CD4-positive, alpha-beta T cell treated with Interleukin-4 for 1 hour (primary cell): ENCODE results near the gene SLC28A1.
"Not testable (repeated sequence)": the region's sequence is repeated elsewhere in the genome, so short reads cannot be mapped to it uniquely, and the experiment has no call there.

Experiments used
- DNase-seq, 2 donors: peaks; one replicate each; pipeline ENCODE4 v3.0.0-alpha.2; 2020 to 2022

The SLC28A1 gene

DNA sequence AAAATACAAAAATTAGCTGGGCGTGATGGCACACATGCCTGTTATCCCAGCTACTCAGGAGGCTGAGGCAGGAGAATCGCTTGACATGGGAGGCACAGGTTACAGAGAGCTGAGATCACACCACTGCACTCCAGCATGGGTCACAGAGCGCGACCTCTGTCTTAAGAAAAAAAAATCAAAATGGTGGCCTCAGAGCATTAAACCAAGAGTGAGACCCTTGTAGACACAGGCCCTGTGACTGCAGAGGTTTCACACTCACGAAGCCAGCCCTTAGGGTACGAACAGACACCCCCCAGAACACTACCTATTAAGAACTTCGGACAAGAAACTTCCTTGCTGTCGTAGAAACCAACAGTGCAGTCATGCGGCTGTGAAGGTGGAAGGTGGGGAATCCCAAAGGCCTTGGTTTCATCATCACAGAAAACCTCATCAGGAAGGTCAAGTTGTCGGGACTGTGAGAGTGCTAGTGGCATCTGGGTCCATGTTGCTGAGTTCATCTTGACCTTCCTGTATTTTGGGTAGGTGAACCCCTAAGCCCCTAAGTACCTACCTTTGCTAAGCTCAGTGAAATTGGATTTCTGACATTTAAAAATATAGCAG, 92.4 kb downstream of the SLC28A1 start:
- DNase-seq, result no peak

DNA sequence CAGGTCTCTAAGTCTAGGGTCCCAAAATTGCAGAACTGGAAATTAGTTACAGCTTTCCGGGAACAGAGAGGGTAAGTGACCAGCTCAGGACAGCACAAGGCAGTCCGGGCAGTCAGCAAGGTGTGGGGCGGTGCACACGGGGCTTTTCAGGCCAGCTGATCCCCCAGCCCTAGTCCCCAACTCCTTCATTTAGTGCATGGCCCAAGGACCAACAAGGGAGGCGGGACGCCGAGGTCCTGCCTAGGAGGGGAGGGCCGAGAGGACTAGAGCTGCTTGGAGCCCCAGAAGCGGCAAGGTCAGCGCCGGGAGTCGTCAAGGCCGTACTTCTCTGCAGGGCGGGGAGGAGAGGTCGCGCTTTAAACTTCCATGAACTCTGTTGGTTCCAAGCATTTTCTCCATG, 95.2 kb downstream of the SLC28A1 start:
- DNase-seq, result no peak

DNA sequence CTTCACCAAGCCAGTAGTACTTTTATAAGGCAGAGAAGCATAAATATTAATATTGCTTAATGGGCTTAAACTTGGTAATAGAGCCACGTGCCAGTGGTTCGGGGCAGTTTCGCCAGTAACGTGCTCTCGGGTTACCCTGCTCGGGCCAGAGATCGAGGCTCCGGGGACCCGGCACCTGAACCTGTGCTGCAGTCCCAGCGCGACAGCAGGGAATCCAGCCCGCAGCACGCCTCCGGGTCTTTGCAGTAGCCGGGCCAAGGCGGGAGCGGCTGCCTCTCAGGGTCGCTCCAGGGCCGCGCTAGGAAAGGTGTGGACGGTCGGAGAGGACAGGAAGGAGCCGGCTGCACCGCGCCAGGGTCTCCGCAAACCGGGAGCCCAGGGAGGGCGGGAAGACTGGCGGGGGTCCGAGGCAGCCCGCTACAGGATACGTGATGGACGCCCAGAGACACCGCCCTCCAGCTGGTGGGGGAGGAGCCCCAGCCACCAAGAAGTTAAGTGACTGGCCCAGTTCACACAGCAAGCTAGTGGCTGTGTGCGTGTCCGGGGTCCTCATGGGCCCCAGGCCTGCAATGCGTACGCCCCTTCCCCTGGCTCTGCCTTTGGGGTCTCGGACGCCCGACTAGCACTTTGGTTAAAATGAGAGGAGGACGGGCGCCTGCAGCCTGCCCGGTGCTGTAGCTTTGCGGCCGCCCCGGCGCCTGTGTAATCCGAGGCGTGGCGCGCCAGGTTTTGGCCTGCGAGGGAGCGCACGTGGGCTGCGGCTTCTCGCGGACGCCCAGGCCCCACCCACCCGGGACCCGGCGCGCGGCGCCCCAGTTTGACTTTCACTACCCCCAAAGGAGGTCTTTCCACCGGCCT, 96.0 kb downstream of the SLC28A1 start:
- peak; percentile 80 to 90 for DNase-seq

DNA sequence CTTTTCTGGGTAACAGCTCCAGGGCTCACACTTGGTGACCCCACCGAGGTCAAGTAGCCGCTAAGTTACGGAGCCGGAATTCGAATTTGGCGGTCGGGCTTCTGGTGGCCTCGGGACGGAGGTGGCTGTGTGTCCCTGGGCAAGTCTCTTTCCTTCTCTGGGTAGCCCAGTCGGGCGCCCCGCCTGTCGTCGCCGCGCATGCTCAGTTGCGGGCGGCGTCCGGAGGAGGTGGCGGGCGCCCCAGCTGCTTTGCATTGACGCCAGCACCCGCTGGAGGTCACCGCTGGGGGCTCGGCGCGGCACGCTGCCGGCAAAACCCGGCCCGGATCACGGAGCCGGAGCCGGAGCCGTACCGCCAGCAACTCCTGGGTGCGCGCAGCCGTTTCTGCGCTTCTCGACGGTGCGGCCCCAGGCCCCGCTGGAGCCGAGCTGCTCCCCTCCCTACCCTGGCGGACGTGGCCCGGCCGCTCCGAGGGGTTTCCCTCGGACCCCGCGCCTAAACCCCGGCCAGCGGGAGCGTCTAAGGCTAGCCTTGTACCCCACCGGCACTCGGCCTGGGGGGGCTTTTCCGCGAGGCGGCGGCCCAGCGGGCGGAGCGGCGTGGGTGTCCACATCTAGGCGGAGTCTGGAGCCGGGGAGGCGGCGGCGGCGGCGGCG, 96.7 kb downstream of the SLC28A1 start:
- DNase-seq, result peak; percentile 96

DNA sequence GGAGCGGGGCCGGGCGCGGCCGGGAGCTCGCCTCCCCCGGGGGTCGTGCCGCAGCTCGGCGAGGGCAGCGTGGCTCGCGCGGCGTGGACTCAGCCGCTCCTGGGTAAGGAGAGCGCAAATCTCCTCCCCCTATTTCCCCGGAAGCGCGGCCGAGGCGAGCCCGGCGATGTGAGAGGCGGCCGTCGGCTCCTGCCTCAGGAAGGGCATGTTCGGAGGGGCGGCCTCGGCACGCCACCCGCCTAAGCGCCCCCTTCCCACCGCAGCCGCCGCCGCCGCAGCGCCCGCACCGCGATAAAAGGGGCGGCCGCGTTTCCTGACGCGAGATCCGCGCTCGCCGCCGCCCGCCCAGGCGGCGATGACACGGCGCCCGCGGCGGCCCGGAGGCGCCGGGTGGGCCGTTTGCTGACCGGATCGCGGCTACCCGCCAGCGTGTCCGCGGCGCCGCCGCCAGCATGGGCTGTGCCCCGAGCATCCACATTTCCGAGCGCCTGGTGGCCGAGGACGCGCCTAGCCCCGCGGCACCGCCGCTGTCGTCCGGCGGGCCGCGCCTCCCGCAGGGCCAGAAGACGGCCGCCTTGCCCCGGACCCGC, 97.3 kb downstream of the SLC28A1 start, which contains the start of gene PDE8A:
PDE8A (plus strand) TSS at position 146 of the 590 bp plus-strand sequence; CDS start at position 453, 307 bp downstream.
- peak; percentile 48 to 67 for DNase-seq

DNA sequence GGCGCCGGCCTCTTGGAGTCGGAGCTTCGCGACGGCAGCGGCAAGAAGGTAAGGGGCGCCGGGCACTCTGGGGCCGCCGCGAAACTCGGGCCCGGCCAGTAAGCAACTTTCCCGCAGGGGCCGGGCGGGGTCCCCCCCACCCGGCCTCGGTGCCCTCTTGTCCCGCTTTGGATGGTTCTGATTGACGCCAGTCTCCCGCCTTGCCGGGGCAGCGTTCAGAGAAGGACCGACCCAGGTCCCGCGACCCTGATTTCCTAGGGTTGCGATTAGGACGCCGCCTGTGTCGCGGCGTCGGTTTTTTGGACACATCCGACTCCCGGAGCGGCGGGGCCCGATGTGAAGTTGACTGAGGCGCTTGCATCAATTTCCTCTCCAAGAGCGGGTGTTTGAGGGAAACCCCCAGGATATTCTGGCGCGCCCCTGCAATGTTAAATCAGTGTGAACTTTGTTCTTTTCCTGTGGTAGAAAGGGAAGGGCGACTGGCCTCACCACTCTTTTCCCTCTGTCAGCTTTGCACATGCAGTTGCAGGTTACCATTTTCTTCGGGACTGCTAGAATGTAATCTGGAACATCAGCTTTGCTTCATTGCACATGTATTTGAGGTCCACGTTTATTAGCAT, 97.9 kb downstream of the SLC28A1 start:
- peak; percentile 55 to 68 for DNase-seq

DNA sequence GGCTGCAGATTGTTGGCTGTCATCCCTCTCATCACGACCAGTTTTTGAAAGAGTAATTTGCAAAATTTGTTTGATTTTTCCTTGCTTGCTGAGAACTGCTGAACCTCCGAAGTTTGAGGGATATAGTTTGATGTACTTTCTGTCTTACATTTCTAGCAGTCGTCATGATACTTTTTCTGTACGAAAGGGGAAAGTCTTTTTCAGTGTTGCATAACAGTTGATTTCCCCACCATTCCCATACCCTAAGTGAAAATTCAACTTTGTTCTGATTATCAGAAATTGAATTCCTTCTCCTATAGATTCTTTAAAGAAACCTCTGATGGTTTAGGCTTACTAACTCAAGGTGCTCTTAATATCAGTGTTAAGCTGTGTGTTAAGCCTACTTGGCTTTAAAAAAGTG, 98.8 kb downstream of the SLC28A1 start:
- DNase-seq, result no peak

DNA sequence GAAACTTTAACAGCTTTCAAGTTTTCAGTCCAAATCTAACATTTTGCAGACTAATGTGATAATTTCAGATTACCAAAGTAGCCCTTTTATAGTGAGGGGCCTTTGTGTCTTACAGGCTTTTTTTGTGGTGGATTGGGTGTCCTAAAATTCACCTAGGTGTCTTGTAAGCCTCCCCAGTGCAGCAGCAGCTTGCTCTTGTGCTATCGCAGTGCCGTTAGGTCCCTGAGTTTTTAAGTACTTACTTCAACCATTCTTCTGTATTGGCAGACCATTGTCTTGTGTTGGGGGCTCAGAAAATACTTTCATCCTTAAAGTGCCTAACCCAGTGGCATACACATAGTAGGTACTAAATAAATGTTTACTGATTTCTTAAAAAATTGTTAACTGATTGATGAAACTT, 99.2 kb downstream of the SLC28A1 start:
- no peak for DNase-seq

DNA sequence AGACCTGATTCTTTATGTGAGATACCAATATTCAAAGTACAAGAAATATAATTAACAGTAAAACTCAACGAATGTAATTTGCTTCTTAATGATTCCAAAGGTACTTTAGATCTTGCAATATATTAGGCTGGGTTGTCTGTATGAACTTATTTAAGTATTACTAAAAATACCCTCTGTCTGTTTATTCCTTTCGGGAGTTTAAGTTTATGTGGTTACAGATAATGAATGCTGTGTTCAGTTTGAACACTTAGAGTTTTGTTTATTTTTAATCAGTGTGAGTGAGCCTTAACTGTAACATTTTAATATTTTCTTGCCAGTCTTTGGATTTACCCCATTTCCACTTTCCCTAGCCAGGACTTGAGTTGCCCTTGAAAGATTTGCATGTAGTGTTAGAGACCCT, 100.7 kb downstream of the SLC28A1 start:
- DNase-seq, result no peak

DNA sequence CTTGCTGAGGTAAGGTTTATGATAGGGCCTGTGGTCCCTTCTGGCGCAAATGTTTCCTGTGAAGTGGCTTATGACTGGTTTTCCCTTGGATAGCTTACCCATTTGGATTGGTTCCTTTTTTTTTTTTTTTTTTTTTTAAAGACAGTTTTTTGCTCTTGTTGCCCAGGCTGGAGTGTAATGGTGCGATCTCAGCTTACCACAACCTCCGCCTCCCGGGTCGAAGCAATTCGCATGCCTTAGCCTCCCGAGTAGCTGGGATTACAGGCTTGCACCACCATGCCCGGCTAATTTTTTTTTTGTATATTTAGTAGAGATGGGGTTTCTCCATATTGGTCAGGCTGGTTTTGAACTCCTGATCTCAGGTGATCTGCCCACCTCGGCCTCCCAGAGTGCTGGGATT, 102.9 kb downstream of the SLC28A1 start:
- not testable (repeated sequence) for DNase-seq

DNA sequence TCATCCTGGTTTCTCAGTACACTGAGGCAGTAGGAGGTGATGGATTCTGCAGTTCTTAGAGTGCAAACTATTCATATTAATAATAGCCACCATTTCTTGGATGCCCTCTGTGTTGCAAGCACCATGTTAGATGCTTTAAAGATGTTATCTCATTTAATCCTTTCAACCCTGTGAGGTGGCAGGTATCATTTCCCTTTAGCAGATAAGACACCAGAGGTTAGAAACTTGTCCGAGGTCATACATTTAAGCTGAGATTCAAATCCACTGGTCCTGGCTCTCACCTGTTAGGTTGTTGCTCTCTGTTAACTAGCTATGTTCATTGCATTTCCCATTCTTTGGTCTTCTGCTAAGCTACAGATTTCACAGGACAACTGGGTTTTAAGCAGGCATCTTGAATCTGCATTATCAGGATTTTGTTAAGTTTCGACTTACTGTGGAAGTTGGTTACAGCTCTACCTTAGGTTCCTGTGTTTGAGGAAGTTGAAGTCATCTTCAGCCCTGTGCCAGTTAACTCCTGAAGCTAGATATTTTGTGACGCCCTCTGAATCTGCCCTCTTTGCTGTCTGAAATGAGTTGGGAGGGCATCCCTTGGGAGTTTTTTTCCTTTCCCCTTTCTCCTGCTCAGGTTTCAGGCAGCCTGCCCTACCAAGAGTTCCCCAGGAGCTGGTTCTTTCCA, 103.6 kb downstream of the SLC28A1 start:
- DNase-seq, result peak in 1 of 2 donors; percentile 22

DNA sequence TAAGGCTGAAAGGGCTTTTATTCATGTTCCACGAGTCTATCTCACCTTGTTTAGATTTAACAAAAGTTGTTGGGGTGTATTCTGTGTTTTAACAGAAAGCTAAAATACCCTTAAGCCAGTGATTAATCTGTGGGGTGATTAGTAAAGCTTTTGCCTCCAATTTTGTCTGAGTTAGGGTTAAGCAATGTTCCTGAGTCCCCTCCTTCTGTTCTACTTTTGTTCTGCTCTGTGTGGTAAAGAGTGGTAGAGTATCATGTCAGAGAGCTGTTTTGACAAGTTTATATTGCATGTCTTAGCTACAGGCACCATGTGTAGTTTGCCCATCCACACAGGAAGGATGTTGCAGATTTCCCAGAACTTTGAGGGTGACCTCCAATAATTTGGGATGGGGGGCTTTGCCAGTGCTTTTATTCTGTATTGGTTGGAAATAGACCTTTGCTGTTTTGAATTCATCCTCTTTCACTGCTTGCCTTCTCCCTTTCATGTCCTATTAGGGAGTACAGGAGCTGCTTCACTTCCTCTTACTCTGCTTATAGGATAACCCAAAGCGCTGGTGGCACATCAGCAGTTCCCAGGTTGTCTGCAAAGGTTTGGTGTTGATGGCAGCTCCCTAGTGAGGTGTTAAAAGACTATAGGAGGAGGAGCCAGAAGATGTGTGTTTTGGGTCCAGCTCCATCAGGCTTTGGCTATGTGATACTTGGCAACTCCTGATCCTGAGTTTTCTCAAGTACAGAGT, 104.6 kb downstream of the SLC28A1 start:
- DNase-seq, result no peak

DNA sequence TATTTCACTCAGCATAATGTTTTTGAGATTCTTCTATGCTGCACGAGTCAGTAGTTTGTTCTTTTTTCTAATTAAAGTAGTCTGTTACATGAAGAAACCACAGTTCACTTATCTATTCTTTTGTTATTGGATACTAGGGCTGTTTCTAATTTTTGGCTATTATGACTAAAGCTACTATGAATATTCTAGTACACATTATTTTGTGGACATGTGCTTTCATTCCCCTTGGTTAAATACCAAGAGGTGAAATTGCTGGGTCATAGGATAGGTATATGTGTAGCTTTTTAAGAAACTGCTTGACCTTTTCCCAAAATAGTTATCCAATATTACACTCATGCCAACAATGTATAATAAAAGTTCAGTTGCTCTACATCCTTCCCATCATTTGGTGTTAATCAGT, 106.0 kb downstream of the SLC28A1 start:
- no peak for DNase-seq

DNA sequence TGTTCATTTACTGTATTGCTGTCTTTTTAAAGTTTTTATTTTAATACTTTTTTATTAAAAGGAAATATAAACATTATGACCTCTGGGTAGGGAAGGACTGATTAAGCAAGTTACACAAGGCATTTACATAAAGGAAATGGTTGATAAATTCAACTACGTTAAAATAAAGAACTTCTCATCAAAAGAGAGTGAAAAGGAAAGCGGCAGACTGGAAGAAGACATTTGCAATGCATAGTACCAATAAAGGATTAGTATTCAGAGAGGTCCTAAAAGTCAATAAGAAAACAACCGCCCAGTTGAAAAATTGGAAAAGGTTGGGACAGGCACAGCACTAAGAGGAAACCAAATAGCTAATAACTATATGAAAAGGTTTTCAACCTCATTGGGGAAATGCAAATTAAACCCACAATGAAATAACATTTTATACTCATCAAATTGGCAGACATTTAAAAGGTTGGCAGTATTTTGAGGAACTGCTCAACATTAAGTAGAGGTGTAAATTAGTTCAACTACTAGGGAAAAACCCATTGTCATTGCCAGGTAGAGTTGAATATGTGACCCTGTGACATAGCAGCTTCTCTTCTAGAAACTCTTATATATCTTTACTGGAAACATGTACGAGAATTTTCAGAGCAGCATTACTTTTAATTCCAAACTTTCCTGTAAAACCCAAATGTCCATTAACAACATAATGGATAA, 106.7 kb downstream of the SLC28A1 start:
- DNase-seq, result no peak

DNA sequence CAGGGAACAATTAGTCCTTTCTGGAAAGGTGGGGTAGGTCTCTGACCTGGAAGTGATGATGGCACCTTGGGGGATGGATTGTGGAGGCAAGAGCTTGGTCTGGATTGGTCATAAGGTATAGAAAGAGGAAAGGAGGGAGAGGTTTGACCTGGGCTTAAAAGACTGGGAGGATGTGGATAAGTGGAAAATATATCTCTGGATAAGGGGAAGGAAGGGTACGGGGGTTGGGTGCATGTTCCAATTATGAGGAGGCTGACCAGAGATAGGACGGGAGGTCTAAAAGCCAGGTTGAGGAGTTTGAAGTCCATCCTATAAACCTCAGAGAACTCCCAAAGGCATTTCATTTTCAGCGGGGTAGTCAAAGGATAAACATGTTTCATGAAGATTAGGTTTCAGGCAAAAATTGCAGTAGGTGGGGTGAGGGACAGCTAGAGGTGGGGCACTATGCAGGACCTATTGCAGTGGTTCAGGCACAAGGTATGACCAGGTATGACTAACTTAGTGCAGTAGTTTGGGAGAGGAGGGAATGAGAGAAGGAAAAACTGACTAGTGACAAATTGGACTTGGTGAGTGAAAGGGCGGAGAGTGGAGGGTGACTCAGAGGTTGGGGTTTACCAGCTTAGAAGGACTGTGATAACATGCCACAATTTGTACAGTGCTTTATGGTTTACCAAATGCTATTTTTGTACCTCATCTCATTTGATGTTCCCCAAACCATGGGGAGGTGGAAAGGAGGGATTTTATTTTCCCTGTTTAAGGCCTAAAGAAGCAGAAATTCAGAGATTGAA, 107.9 kb downstream of the SLC28A1 start:
- DNase-seq, result no peak
